Stimulated activated CD8-positive, alpha-beta memory T cell treated with anti-CD3 and anti-CD28 coated beads, Interleukin-12 subunit alpha, Interleukin-12 subunit beta, amount 100 ng/mL, for 24 hours (primary cell): ENCODE data around the gene RAB4A.
"Not testable (repeated sequence)": the region's sequence is repeated elsewhere in the genome, so short reads cannot be mapped to it uniquely, and the experiment has no call there.

Experiments
- DNase-seq: peaks from one replicate; pipeline ENCODE4 v3.0.0-alpha.2; 2020; ENCODE audit errors: extremely low read depth

The RAB4A gene

DNA sequence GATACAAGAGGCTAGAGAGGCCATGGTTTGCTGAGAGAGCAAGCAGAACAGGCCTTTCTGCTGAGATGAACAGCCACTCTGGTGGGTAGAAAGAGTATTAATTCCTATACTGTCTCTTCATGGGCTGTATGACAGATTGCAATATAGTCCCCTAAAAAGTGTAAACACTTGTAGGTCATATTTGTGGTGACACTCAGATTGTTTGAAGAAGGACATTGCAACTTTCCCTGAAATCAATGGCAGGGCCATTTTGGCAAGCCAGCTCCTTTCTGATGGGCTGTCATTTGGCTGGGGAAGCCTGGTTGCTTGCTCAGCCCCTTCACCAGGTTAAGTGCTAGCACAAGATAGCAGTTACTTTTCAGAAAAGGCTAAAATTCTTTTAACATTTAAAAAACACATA is 27.5 kb downstream of the RAB4A start:
- no peak for DNase-seq

- DNase-seq = no peak
Measured at GRCh38 chr1:229298887-229299503, 28.1 kb downstream of the RAB4A start.

- DNase-seq = no peak
Measured at GRCh38 chr1:229300099-229300757, 29.3 kb downstream of the RAB4A start.

DNA sequence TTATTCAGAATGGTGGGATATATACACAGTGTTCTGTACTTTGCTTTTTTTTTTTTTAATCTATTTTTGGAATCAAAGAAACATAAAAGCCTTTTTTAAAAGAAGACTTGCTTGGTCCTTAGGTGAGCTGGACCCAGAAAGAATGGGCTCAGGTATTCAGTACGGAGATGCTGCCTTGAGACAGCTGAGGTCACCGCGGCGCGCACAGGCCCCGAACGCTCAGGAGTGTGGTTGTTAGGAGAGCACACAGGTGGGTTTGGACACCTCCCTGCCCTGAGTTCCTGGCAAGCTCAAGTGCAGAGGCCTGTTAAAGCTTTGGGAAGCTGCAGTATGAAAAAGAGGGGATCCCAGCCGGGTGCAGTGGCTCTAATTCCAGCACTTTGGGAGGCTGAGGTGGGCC is 31.8 kb downstream of the RAB4A start:
- DNase-seq = no peak

DNA sequence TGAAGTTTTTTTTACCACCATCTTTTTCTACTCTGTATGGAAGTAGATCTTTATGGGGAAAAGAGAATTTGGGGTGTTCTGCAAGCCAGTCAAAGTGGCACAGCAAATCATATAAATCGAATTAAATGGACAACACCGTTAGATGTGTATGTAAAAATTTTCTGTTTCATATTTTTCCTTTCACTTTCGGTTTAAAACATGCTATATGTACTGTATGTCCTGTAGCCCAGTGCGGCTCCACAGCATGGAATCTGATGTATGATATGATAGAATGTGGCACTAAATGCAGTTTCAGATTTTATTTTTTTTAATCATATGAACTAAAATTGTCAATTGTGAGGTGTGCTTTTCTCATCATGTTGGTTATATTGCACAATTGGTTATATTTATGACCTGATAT is 32.9 kb downstream of the RAB4A start:
- DNase-seq = no peak

DNA sequence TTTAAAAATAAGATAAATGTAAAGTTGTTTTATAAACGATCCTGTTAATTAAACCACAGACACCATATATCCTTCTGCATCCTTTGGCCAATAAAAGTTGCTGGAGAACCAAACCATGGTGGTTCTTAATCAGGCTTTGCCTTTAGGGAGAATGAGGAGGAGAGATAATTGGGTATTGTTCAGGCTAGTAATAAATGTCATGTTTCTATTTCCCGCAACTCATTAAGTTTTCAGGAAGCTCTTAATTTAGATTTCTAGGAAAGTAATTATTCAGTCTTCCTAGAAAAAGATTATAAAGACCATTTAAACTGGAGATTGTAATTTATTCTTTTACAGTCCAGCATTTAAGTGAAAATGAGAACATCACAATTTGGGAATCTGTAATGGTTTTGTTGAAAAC is 34.5 kb downstream of the RAB4A start:
- no peak for DNase-seq

GRCh38 chr1:229309074-229309473 is 38.2 kb downstream of the RAB4A start:
- no peak for DNase-seq

- DNase-seq = no peak
Measured at GRCh38 chr1:229309684-229310083, 38.8 kb downstream of the RAB4A start.

- no peak for DNase-seq
Measured at GRCh38 chr1:229310833-229311232, 39.9 kb downstream of the RAB4A start.

- DNase-seq = no peak
Measured at GRCh38 chr1:229316166-229316565, 45.3 kb downstream of the RAB4A start.

DNA sequence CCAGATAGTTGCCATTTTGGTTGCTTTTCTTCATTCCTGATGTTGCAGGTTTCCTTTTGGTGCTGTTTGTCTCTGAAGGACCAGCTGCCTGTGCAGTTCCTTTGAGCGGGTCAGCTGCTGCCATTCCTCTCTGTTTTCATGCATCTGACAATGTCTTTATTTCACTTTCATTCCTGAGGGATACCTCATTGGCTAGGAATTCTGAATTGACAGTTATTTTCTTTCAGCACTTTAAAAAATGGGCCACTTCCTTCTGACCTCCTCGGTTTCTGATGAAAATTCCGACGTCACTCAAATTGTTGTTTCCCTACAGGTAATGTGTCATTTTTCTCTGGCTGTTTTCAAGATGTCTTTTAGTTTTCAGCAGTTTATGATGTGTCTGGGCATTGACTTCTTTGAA is 47.1 kb downstream of the RAB4A start:
- DNase-seq = no peak

DNA sequence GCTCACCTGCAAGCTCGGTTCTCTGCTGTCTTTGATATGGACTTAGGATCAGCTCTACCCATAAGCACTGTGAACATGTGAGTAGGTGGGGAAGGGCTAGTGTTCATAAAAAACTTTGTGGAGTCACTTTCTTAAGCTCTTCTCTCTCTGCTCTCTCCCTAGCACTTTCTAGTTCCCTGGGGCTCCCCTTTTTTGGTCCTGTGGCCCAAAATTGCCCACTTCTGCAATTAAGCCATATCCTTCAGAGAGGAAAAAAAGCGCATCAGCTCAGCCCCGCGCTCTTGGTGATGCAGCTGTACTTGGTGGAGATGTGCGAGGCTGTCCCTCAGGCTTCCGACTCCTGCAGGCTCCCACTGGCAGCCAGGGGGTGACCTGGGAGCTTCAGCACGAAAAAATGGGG is 48.6 kb downstream of the RAB4A start:
- DNase-seq = no peak

DNA sequence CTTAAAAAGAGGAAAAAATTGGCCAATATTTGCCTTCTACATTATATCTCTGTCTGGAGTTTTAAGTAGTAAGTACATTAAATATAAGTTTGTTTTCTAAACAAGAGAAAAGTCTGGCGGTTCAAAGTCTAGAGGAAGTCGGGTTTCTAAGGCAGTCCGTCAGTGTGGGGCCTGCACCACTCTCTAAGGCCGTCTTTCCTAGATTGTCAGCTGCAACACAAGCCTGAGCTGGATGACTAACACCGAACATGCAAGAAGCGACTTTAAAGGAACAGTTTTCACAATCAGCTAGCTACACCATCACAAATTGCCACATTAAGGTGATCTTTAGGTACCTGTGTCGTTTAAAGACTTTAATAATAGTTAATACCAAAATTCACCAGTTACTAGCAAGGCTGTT is 52.3 kb downstream of the RAB4A start:
- DNase-seq = no peak

DNA sequence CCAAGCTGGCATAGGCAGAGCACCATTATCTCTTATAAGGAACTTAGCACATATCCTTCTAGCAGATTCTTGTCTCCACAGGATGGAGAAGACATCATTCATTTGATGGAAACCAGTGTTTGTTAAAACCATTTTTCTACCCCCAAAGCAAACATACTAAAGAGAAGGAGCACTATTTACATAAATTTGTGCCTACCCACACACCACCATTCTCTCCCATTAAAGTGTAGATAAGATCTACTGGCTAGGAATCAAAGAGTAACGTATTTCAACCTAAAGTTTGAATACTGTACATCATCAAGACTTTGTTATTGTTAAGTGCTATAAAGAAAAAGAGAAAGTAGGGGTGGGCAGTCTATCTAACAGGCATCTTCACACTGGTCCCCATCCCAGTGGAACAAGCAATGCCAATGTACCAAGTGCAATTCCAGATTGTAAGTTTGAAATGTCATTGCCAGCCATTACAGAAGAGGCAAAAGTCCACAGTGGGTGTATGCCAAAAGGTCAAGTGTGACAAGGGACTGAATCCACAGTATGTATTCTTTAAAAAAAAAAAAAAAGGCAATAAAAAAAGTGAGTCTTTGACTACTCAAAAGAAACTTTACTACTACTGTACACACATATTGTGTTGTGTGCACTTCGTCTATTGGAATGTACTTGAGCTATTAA is 53.1 kb downstream of the RAB4A start:
- no peak for DNase-seq

GRCh38 chr1:229325401-229325800 is 54.5 kb downstream of the RAB4A start:
- DNase-seq = no peak

DNA sequence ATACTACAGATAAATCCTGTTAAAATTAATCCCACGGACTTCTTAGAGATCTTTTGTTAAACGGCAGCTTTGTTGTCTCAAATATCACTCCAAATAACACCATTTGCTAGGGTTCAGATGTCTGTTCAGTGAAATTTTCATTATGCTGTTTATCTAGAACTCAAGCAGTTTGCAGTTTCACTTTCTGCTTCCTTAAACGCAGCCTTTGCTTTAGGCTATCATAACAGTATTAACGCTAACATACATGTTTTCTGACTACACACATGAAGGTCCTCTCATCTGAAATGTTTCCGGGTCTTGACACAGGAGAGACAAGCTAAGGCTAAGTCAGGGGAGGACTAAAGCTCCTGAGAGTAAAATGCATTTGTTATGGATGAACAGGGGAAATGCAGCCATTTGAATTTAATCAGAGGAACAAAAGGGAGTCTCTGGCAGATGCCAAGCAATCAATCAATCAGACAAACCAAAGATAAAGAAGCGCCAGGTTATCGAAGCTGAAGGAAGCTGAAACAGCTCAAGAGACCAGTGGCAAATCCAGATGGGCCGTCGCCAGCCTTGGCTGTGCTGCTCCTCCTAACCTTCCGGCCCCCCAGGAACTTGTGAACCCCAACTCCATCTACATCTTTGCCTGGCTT is 55.1 kb downstream of the RAB4A start:
- DNase-seq = no peak

GRCh38 chr1:229326601-229327000 is 55.7 kb downstream of the RAB4A start:
- DNase-seq = no peak

DNA sequence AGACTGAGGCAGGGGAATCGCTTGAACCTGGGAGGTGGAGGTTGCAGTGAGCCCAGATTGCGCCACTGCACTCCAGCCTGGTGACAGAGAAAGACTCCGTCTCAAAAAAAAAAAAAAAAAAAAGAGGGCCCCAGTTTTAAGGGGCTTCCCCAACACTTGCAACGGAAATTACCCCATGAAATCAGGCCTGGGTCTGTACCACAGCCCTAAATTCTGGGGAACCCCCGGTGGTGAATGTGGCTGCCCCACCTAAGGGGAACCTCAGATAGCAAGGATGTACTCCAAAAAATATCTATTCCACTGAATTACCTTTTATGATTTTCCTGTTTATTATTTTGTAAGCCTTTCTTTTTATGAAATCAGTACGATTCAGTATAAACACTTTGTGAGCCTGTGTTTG is 56.9 kb downstream of the RAB4A start:
- not testable (repeated sequence) for DNase-seq

DNA sequence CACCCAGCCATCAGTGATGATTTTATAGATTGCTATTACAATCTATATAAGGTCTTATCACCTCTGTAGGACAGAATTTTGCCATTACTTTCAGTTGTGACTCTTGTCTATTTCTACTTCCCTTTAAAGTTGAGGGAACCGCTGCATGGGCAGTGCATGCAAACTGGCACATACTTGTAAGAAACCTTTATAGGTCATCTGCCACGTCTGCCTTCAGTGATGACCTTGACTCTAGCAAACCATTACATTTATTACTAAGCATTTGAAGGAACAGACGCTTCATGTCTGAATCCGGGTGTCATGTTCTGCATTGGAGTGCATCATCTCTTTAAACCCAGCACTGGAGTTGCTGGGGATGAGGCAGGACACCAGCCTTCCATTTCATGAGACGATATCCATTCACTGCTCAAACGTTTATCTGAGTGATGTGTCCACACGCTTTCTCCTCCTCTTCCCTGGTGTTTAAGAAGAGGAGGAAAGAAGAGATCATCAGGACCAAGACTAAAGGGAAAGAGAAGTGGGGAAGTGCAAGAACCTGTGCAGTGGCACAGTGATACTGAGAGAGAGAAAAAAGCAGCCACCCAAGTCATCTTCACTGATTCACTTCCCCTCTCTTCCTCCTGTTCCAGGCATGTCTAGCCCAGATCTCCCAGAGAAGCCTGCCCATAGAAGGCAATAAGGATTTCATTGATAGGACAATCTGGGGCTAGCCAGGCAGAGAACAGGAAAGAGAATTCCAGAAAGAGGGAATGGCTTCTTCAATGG is 57.9 kb downstream of the RAB4A start:
- DNase-seq = no peak

DNA sequence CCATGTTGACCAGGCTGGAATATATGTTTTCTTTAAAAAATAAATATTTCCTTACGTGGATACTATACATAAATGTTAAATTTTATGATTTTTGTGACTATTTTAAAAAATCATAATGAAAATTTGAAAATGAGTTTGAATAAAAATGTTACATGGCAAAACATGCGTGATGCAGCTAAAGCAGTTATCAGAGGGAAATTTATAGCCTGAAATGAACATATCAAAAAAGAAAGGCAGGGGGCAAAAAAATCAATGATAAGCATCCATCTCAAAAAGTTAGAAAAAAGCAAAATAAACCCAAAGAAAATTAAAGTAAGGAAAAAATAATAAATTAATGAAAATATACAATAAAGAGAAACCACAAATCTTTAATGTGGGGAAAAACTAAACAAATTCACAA is 63.4 kb downstream of the RAB4A start:
- no peak for DNase-seq

- no peak for DNase-seq
Measured at GRCh38 chr1:229334716-229335115, 63.8 kb downstream of the RAB4A start.

- DNase-seq = no peak
Measured at GRCh38 chr1:229336345-229336744, 65.4 kb downstream of the RAB4A start.
